Measurements from ENCODE around the gene ARAP2.

ARAP2 gene, protein sequence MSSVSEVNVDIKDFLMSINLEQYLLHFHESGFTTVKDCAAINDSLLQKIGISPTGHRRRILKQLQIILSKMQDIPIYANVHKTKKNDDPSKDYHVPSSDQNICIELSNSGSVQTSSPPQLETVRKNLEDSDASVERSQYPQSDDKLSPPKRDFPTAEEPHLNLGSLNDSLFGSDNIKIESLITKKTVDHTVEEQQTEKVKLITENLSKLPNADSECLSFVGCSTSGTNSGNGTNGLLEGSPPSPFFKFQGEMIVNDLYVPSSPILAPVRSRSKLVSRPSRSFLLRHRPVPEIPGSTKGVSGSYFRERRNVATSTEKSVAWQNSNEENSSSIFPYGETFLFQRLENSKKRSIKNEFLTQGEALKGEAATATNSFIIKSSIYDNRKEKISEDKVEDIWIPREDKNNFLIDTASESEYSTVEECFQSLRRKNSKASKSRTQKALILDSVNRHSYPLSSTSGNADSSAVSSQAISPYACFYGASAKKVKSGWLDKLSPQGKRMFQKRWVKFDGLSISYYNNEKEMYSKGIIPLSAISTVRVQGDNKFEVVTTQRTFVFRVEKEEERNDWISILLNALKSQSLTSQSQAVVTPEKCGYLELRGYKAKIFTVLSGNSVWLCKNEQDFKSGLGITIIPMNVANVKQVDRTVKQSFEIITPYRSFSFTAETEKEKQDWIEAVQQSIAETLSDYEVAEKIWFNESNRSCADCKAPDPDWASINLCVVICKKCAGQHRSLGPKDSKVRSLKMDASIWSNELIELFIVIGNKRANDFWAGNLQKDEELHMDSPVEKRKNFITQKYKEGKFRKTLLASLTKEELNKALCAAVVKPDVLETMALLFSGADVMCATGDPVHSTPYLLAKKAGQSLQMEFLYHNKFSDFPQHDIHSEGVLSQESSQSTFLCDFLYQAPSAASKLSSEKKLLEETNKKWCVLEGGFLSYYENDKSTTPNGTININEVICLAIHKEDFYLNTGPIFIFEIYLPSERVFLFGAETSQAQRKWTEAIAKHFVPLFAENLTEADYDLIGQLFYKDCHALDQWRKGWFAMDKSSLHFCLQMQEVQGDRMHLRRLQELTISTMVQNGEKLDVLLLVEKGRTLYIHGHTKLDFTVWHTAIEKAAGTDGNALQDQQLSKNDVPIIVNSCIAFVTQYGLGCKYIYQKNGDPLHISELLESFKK (N-terminal part only)

DNA sequence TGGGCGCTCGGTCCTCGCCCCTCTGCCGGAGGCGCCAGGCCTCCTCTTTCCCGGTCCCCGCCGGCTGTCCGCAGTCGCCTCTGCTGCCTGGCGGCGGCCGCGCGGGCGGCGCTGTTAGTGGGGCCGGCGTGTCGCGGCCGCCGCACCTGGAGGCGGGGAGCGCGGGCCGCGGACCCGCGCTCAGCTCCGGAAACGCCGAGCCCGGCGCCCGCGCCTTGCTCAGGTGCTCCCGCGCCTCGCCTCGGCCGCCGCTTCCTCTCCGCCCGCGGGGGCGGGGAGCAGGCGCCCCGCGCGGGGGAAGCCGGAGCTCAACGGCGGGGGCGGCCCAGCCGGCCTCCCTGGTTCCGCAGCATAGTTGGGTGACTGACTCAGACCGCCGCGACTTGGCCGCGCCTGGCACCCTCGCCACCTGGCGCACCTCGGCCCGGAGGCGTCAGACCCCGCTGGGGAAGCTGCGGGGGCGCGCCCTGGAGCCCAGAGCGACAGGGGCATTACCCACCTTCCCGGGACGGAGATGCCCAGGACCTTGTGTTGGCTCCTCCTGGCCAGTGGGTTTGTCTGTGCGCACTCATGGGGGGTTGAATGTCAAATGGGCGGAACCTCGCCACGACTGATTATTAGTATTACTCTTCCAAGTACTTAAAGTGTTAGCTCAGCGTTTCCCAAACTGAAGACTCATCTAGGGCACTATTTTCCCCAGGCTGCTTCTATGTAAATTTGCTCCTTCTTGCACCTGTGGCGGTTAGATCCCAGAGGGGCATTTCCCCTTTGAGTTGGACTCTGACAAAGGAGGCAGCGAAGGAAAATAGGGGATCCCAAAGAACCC lies at the start of gene ARAP2:
TSS of gene ARAP2 (minus strand) at position 258 of the 826 bp plus-strand sequence. CDS start 15,028 bp downstream, outside the sequence.
- peak; percentile 73 for DNase-seq

GRCh38 chr4:36292556-36293188 lies 48.4 kb upstream of the ARAP2 start:
- no peak for DNase-seq

GRCh38 chr4:36290641-36291040 lies 46.3 kb upstream of the ARAP2 start:
- no peak for DNase-seq

- DNase-seq = no peak
Measured at GRCh38 chr4:36288731-36289426, 44.6 kb upstream of the ARAP2 start.

- DNase-seq = no peak
Measured at GRCh38 chr4:36286481-36286871, 42.2 kb upstream of the ARAP2 start.

- peak; percentile 17 for DNase-seq
Measured at GRCh38 chr4:36285784-36286480, 41.6 kb upstream of the ARAP2 start.

DNA sequence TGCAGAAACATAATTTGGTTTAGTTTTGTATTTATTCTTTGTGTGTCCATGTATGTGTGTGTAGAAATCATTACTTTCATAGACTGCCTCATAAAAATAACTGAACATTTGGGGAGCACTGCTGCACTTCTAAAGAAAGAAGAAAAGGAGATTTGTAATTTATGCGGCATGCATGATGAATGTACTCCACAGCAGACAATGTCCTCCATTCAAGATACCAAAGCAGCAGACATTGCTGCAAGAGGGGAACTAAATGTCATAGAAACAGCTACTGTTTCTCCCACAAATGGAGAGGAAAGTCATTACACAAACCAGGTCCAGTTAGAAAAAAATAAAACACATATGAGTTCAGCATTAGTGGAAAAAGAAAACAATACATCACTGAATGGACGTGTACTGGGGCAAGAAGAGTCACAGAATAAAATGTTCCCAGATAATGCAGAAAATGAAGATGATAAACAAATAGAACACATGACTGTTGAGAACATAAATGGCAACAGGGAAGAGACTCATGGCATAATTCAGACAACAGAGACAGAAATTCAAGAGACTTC lies 39.7 kb upstream of the ARAP2 start:
- no peak for DNase-seq

- no peak for DNase-seq
Measured at GRCh38 chr4:36282503-36283030, 38.3 kb upstream of the ARAP2 start.

- no peak for DNase-seq
Measured at GRCh38 chr4:36281384-36282106, 37.2 kb upstream of the ARAP2 start, which contains the start of gene DTHD1. TSS of gene DTHD1 (plus strand) at chr4:36281616. CDS start at chr4:36281759, 143 bp downstream.

- DNase-seq = no peak
Measured at GRCh38 chr4:36280555-36280954, 36.2 kb upstream of the ARAP2 start.

GRCh38 chr4:36278789-36279188 lies 34.5 kb upstream of the ARAP2 start:
- no peak for DNase-seq

- no peak for DNase-seq
Measured at GRCh38 chr4:36277533-36277932, 33.2 kb upstream of the ARAP2 start.

- no peak for DNase-seq
Measured at GRCh38 chr4:36274158-36274557, 29.8 kb upstream of the ARAP2 start.

DNA sequence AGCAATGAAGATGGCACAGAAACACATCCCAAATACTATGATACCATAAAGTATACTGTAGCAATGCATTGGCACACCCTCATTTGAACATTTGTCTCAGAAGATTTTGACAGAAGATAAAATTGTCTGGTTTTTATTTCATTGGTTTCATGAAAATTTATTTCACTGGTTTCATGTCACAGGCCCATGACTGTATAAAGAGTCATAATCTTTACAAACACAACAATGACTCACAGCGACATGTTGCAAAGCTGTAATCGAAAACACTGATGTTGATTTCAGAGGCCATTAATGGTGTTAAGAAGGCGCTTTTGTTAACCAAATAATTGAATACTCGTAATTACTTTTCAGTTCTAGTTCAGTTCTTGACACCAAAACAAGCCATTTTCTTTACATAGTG lies 29.0 kb upstream of the ARAP2 start:
- no peak for DNase-seq

- no peak for DNase-seq
Measured at GRCh38 chr4:36269533-36270173, 25.3 kb upstream of the ARAP2 start.

- DNase-seq = no peak
Measured at GRCh38 chr4:36269101-36269500, 24.8 kb upstream of the ARAP2 start.

DNA sequence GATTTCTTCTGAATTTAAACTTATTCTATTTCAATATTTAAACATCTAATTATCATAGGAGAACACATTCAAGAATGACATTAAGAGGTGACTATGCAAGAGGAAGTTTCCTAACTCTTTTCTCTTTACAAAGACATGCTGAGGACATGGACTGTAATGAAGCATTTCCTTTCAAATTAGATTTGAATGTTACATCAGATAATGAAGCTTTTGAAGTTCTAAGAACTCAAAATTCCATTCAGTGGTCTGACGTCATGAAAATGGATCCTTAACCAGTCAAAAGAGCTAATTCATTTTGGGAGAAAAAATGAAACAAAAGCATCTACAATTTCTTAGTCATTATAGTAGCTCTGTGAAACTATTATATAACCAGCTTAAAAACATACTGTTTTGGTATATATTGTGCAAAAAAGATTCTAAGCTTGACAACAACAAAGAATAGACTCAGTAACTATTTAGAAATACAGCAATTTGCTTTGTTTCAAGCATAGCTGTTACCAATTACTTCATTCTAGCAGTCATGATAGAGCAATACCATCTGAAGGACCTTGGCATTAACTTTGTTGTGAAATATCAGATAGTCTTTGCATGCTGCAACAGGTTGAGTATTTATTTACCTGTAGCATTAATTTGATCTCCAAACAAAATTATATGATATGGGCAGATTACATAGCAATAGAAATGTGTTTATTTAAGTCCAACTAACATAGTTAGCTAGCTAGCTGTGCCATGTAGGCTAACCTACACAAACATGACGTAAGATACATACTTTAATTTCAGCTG lies 23.4 kb upstream of the ARAP2 start:
- no peak for DNase-seq
